Neural progenitor cell (in vitro differentiated cells): ENCODE data around the gene RNU1-1. TPM values are rescaled to one million over a fixed set of nuclear protein-coding genes. Genes with fewer than 3 reads are reported as not detected.
A peak's percentile ranks its signal among the peaks of the same experiment; 100 is the strongest.

Experiments
- DNase-seq: peaks from one replicate; pipeline ENCODE4 v3.0.0-alpha.2; 2016; ENCODE audit warnings: low spot score
- H2AFZ ChIP-seq: fragments of 200-600 bp; sonication (generic); replicated peaks from 2 replicates; pipeline ENCODE4 v1.6.1; 2016; ENCODE audit warnings: antibody characterized with exemption
- H3F3A ChIP-seq: fragments of 200-600 bp; sonication (generic); 2 replicates; pipeline ENCODE4 v1.6.1; 2016; ENCODE audit warnings: antibody characterized with exemption, low read depth
- H3K27ac ChIP-seq: fragments of 200-600 bp; sonication (generic); 2 replicates; pipeline ENCODE4 v1.5.1; 2016; ENCODE audit warnings: mild to moderate bottlenecking
- H3K27me3 ChIP-seq: fragments of 200-600 bp; sonication (generic); 2 replicates; pipeline ENCODE4 v1.6.1; 2016; ENCODE audit warnings: mild to moderate bottlenecking, moderate library complexity
- H3K36me3 ChIP-seq: fragments of 200-600 bp; sonication (generic); 2 replicates; pipeline ENCODE4 v1.5.1; 2016
- H3K4me1 ChIP-seq: fragments of 200-600 bp; sonication (generic); 2 replicates; pipeline ENCODE4 v1.6.1; 2016; ENCODE audit warnings: mixed run types
- H3K4me2 ChIP-seq: fragments of 200-600 bp; sonication (generic); 2 replicates; pipeline ENCODE4 v1.6.1; 2016
- H3K4me3 ChIP-seq: fragments of 200-600 bp; sonication (generic); 2 replicates; pipeline ENCODE4 v1.5.1; 2016
- H3K79me2 ChIP-seq: fragments of 200-600 bp; sonication (generic); 2 replicates; pipeline ENCODE4 v1.6.1; 2016; ENCODE audit warnings: low read depth
- H3K9ac ChIP-seq: fragments of 200-600 bp; sonication (generic); 2 replicates; pipeline ENCODE4 v1.6.1; 2016
- H3K9me3 ChIP-seq: fragments of 200-600 bp; sonication (generic); 2 replicates; pipeline ENCODE4 v1.5.1; 2016; ENCODE audit warnings: low read depth
- H4K20me1 ChIP-seq: fragments of 200-600 bp; sonication (generic); 2 replicates; pipeline ENCODE4 v1.6.1; 2016; ENCODE audit warnings: low read depth
- H3K27ac Mint-ChIP-seq: 3 replicates; pipeline ENCODE4 v1.8.0; 2021; ENCODE audit warnings: mixed read lengths
- H3K27me3 Mint-ChIP-seq: 2 replicates; pipeline ENCODE4 v1.8.0; 2022; ENCODE audit warnings: low read depth, mild to moderate bottlenecking, inconsistent platforms, moderate library complexity, mixed read lengths; ENCODE audit not compliant: insufficient read depth
- H3K36me3 Mint-ChIP-seq: 3 replicates; pipeline ENCODE4 v1.8.0; 2021; ENCODE audit warnings: mixed read lengths
- H3K4me1 Mint-ChIP-seq: 3 replicates; pipeline ENCODE4 v1.8.0; 2021; ENCODE audit warnings: mixed read lengths
- H3K4me3 Mint-ChIP-seq: 3 replicates; pipeline ENCODE4 v1.8.0; 2021; ENCODE audit warnings: mild to moderate bottlenecking, moderate library complexity, mixed read lengths
- H3K9me3 Mint-ChIP-seq: 3 replicates; pipeline ENCODE4 v1.8.0; 2020; ENCODE audit warnings: mixed read lengths
- CTCF ChIP-seq: fragments of 200-600 bp; sonication (generic); IDR thresholded peaks from 2 replicates; pipeline ENCODE4 v1.5.1; 2017; ENCODE audit warnings: antibody characterized with exemption, mild to moderate bottlenecking
- EZH2 ChIP-seq: fragments of 200-600 bp; sonication (generic); IDR thresholded peaks from 2 replicates; pipeline ENCODE4 v1.6.1; 2017; ENCODE audit warnings: antibody characterized with exemption, mild to moderate bottlenecking, moderate library complexity
- EZH2phosphoT487 ChIP-seq: fragments of 200-600 bp; sonication (generic); IDR thresholded peaks from 2 replicates; pipeline ENCODE4 v1.6.1; 2017; ENCODE audit warnings: antibody characterized with exemption
- small RNA-seq: library from RNA; depleted of rRNA; stranded (forward); fragments of <200 nt; gene quantifications from one replicate; pipeline ENCODE3, GENCODE V24; 2015
- total RNA-seq: library from RNA; depleted of rRNA; stranded (reverse); fragments of >200 nt; gene quantifications from 2 replicates; pipeline ENCODE4 v1.2.3, GENCODE V29; 2015; ENCODE audit warnings: low replicate concordance

The RNU1-1 gene
- total RNA-seq, 1 donor from 2014 or later = under 0.01 TPM

- no peaks in the 10 kb centered on the region for H3K79me2 ChIP-seq
- Mint-ChIP-seq H3K9me3 (no peaks in the 10 kb centered on the region), H3K4me1 (no peaks in the 10 kb centered on the region), H3K36me3 (peaks cover 12% of the 10 kb centered on the region), H3K27me3 (no peaks in the 10 kb centered on the region), H3K27ac (no peak overlapping the region), H3K4me3 (no peak overlapping the region)
- no peak for TF ChIP-seq EZH2phosphoT487
- TF ChIP-seq CTCF = no peak
- no peak for TF ChIP-seq EZH2
- no peak overlapping the region for H3K4me3 ChIP-seq
- H3K27ac ChIP-seq = no peak overlapping the region
- no peak overlapping the region for H3K4me2 ChIP-seq
- DNase-seq = no peak
- no peak overlapping the region for H3K9ac ChIP-seq
- H3K4me1 ChIP-seq = no peaks in the 10 kb centered on the region
- H4K20me1 ChIP-seq = no peaks in the 10 kb centered on the region
- H2AFZ ChIP-seq = no peak overlapping the region
- peaks cover 4% of the 10 kb centered on the region for H3K36me3 ChIP-seq
- H3K27me3 ChIP-seq = no peaks in the 10 kb centered on the region
- H3K9me3 ChIP-seq = no peaks in the 10 kb centered on the region
- H3F3A ChIP-seq = no peaks in the 10 kb centered on the region
These were observed 39.8 kb downstream of the RNU1-1 start for GRCh38 chr1:16474166-16474800.

GRCh38 chr1:16468558-16468957 lies 45.5 kb downstream of the RNU1-1 start:
- H3K4me3 Mint-ChIP-seq = no peak overlapping the region
- H3K36me3 ChIP-seq = peaks cover 2% of the 10 kb centered on the region
- no peak overlapping the region for H2AFZ ChIP-seq
- no peaks in the 10 kb centered on the region for H3F3A ChIP-seq
- H3K27ac ChIP-seq = no peak overlapping the region
- no peak overlapping the region for H3K27ac Mint-ChIP-seq
- no peak overlapping the region for H3K4me2 ChIP-seq
- no peak overlapping the region for H3K4me3 ChIP-seq
- H3K27me3 ChIP-seq = no peaks in the 10 kb centered on the region
- no peak for DNase-seq
- H3K9ac ChIP-seq = no peak overlapping the region
- TF ChIP-seq EZH2phosphoT487 = no peak
- TF ChIP-seq CTCF = no peak
- no peak for TF ChIP-seq EZH2
- no peaks in the 10 kb centered on the region for H3K27me3 Mint-ChIP-seq
- H3K79me2 ChIP-seq = no peaks in the 10 kb centered on the region
- no peaks in the 10 kb centered on the region for H3K9me3 ChIP-seq
- no peaks in the 10 kb centered on the region for H4K20me1 ChIP-seq
- H3K9me3 Mint-ChIP-seq = no peaks in the 10 kb centered on the region
- H3K4me1 ChIP-seq = no peaks in the 10 kb centered on the region
- no peaks in the 10 kb centered on the region for H3K4me1 Mint-ChIP-seq
- H3K36me3 Mint-ChIP-seq = peaks cover 17% of the 10 kb centered on the region

- H3K4me3 ChIP-seq = no peak overlapping the region
- no peaks in the 10 kb centered on the region for H3K27me3 Mint-ChIP-seq
- no peaks in the 10 kb centered on the region for H3F3A ChIP-seq
- H3K9ac ChIP-seq = no peak overlapping the region
- peaks cover 24% of the 10 kb centered on the region for H3K36me3 Mint-ChIP-seq
- H3K9me3 ChIP-seq = no peaks in the 10 kb centered on the region
- no peaks in the 10 kb centered on the region for H3K36me3 ChIP-seq
- no peak overlapping the region for H2AFZ ChIP-seq
- no peak overlapping the region for H3K4me2 ChIP-seq
- no peaks in the 10 kb centered on the region for H3K4me1 ChIP-seq
- no peaks in the 10 kb centered on the region for H3K4me1 Mint-ChIP-seq
- no peaks in the 10 kb centered on the region for H4K20me1 ChIP-seq
- no peaks in the 10 kb centered on the region for H3K27me3 ChIP-seq
- no peak for TF ChIP-seq EZH2
- TF ChIP-seq EZH2phosphoT487 = no peak
- TF ChIP-seq CTCF = no peak
- H3K27ac ChIP-seq = no peak overlapping the region
- no peaks in the 10 kb centered on the region for H3K79me2 ChIP-seq
- H3K9me3 Mint-ChIP-seq = no peaks in the 10 kb centered on the region
- no peak overlapping the region for H3K4me3 Mint-ChIP-seq
- peak overlapping the region; percentile 43 for H3K27ac Mint-ChIP-seq
- no peak for DNase-seq
These were observed 49.0 kb downstream of the RNU1-1 start for GRCh38 chr1:16464917-16465625.

Small RNAs within 50 kb of the gene (small RNA-seq; reads per million reads assigned to genes)
- 0.07 reads per million for gene RNU1-1
- not detected for gene RNU1-6P

Other genes starting within 250 kb of the RNU1-1 start
- 18.8 and 24.7 TPM in 2 replicates for gene FBXO42, start 161.8 kb downstream of the RNU1-1 start, total RNA-seq
- 50.2 and 73.2 TPM in 2 replicates for gene SZRD1, start 147.0 kb downstream of the RNU1-1 start, total RNA-seq
- not detected in 2 replicates for gene SPATA21, start 76.9 kb downstream of the RNU1-1 start, total RNA-seq
- 46.6 and 51.0 TPM in 2 replicates for gene NECAP2, start 73.6 kb downstream of the RNU1-1 start, total RNA-seq
- gene NBPF1, start 99.3 kb upstream of the RNU1-1 start, total RNA-seq = 54.9 and 69.9 TPM in 2 replicates
- gene RNU1-3, start 152.7 kb upstream of the RNU1-1 start, total RNA-seq = under 0.01 TPM in 2 replicates
- under 0.01 TPM in 2 replicates for gene RNU1-4, start 226.2 kb upstream of the RNU1-1 start, total RNA-seq